Measurements from ENCODE around the gene GJC3.
"Not testable (repeated sequence)": the region's sequence is repeated elsewhere in the genome, so short reads cannot be mapped to it uniquely, and the experiment has no call there.

Gene GJC3

DNA sequence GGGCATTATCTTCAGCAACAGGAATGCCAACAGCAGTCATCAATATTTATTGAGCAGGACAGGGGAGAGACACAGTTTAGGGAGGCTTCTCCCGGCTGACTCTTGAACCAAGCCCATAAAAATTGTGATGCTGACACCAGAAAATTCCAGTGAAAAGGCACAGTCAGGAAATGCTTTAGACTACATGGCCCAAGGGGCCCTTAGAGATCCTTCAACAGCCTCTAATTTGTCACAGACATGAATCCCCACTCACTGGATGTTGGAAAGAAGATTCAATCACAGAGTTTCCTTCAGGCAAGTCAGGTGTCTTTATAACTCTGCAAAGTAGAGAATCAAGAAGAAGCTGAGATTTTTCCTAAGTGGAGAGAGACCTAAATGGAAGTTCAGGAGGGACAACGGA lies 1.2 kb downstream of the GJC3 start:
- no peak for DNase-seq

DNA sequence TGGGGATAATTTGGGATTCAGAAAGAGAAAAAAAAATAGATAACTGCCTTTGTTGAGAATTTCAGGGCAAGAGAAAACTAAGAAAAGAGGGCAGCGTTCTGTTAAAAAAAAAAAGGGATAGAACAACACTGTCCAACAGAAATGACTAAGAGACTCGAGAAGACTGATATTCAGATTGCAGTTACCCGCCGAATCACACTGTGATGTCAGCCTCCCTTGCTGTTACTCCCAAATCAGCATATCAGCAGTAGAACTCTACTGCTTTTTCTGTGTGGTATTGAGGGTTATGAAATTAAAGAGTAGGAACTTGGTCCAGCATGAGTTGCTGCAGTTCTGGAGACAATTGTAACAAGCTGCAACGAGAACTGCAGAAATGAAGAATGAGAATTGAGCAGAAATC lies 1.9 kb downstream of the GJC3 start:
- DNase-seq = no peak

- DNase-seq = no peak
Observed at GRCh38 chr7:99926321-99926720, 3.1 kb downstream of the GJC3 start.

DNA sequence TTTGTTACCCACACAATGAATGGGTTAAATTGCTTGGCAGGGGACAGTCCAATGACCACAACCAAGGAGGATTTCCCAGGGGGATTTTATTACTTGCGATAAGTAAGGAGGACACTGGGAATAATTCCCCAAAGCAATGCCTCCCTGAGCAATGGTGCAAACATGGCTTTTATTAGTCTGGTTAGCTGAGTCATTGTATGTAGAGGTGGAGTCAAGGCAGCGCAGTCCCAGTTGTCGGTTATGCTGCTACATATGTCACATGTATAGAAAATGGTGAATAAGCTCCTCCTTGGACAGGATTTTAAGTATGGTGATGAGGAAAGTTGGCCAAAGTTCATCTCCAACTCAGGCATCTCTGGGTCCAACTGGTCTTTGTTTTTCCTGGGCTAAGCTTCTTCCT lies 6.2 kb downstream of the GJC3 start:
- DNase-seq = no peak

GRCh38 chr7:99920149-99920548 lies 9.3 kb downstream of the GJC3 start:
- DNase-seq = no peak

- DNase-seq = no peak
Observed at GRCh38 chr7:99919814-99920112, 9.7 kb downstream of the GJC3 start.

DNA sequence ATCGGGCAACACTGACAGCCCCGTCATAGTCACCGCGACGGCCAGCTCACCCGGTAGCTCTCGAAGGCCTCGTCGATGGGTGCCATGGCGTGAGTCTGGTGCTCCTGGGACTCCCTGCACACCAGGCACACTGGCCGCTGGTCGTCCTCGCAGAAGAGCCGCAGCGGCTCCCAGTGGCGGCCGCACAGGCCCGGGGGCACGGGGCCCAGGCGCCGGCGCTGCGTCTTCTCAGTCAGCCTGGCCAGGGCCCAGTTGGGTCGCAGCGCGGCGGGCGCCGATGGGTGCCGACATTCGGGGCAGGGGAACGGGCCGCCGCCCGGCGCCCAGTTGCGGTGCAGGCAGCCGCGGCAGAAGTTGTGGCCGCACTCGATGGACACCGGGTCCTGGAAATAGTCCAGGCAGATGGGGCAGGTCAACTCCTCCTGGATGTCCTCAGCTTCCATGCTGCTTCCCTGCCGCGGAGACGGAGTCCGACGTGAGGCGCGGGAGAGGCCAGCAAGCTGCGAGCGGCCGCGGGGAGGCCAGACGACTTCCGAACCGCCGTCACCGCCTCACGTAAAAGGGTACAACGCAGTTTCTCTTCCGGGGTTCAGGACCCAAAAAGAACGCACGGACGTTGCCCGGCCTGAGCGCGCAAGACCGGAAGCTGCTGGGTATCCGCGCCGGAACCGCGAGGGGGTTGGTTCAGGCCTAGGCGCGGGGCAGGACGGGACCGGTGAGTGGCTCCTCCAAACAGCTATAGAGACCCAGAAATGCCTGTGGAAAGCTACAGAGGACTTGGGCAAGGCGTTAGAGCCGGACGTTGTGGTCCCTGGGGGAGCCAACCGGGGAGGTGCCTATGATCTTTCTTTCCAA lies 10.2 kb downstream of the GJC3 start, which contains the start of gene TRIM4:
Gene TRIM4 (minus strand): TSS at position 572 of the 855 bp plus-strand sequence. CDS start 129 bp downstream, at position 443.
- DNase-seq = peak; percentile 94

DNA sequence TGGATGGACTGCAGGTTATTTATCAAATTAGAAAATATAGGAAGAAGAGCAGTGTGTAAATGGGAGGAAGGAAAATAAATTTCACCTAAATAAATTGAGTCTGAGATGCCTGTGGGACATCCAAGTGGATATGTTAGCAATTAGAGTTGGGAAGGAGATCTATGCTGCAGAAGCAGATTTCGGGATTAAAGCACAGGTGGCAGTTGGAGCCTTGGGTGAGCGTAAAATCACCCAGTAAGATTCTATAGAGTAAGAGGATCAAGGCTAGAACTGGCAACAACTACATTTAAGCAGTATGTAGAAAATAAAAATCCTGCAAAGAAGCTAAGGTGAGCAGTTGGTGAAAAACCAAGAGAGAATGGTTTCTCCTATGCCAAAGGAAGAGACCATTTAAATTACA lies 18.4 kb downstream of the GJC3 start:
- no peak for DNase-seq

DNA sequence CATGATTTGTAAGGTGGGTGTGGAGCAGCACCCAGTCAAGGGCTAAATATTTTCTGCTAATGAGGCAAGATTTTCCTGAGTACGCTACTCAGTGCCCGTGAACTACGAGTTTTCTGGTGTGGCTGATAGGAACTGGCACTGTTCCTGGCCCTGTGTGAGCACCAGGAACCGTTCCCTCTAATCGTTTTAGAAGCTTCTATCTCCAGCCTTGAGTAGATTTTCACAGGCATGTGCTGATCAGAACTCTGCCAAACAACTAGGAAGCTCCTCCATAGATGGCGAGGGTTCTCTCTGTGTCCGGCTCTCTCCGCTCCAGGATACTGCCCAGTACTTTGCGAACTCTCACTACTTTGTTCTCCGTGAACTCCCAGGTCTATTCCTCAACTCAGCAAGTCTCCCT lies 27.8 kb downstream of the GJC3 start:
- no peak for DNase-seq

DNA sequence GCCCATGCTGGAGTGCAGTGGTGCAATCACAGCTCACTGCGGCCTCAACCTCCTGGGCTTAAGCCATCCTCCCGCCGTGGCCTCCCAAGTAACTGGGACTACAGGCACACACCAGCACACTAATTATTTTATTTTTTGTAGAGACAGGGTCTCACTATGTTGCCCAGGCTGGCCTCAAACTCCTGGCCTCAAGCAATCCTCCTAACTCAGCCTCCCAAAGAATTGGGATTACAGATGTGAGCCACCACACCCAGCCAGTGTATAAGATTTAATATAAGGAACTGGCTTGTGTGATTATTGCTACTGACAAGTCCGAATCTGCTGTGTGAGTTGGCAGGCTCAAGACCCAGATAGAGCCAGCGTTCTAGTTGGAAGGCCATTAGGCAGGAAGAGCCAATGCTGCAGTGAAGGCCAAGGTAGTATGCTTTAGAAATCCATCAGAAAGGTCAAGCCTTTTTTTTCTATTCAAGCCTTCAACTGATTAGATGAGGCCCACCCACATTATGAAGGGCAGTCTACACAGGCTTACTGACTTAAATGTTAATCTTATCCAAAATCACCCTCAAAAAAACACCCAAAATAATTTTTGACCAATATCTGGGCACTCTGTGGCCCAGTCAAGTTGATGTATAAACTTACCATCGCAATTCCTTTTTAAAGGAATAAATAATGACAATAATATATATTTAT lies 29.4 kb downstream of the GJC3 start:
- no peak for DNase-seq

GRCh38 chr7:99898836-99899235 lies 30.6 kb downstream of the GJC3 start:
- DNase-seq = no peak

DNA sequence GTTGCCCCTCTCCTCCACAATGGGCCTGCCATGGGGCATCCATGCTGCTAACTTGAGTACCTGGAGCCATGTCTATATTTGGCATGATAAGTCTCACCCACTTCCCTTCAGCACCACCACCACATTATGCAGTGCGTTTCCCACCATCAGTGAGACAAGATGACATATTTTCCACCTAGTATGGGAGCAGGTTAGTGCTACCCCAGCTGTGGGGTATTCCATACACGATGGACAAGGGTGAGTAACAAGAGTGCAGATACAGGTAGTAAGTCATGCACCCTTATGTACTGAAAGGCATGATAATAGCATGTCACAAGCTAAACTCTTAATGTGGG lies 31.4 kb downstream of the GJC3 start:
- DNase-seq = no peak

- no peak for DNase-seq
Observed at GRCh38 chr7:99897322-99898022, 31.9 kb downstream of the GJC3 start.

DNA sequence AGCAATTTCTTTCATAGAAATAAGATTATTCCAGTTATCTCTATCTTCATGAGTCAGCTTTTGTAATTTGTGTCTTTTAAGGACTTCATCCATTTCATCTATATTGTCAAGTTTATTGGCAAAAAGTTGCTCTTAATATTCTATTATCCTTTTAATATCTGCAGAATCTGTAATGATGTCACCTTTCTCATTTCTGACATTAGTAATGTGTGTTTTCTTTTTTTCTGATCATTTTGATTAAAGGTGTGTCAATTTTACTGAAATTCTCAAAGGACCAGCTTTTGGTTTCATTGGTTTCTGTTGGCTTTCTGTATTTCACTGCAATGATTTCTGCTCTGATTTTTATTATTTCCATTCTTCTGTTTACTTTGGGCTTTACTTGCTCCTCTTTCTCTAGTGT lies 34.7 kb downstream of the GJC3 start:
- DNase-seq = no peak

- no peak for DNase-seq
Observed at GRCh38 chr7:99893280-99893679, 36.1 kb downstream of the GJC3 start.

DNA sequence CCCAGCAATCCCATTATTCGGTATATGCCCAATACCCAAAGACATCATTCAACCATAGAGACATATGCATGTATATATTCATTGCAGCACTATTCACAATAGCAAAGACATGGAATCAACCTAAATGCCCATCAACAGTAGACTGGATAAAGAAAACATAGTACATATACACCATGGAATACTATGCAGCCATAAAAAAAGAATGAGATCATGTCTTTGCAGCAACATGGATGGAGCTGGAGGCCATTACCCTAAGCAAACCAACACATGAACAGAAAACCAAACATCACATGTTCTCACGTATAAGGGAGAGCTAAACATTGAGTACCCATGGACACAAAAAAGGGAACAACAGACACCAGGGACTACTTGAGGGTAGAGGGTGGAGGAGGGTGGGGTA lies 39.1 kb downstream of the GJC3 start:
- not testable (repeated sequence) for DNase-seq

- not testable (repeated sequence) for DNase-seq
Observed at GRCh38 chr7:99888366-99888765, 41.1 kb downstream of the GJC3 start.

DNA sequence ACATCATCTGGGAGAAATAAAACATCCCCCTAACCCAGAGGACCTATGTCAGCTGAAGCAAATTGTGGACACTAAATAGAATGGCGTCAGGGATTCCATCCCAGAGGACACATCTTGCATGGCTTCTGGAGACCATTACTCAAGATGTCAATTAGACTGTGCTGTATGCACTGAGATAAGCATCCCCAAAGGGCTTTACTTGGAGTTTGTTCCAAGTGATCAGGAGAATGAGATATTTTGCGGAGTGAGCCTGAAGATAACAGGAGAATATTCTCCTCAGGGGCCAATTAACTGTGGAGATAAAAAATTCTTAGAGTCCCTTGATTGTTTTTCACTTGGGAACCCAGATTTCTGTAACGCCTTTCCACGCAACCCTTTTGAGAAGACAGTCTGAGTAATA lies 48.0 kb downstream of the GJC3 start:
- DNase-seq = no peak

GRCh38 chr7:99876933-99877332 lies 52.5 kb downstream of the GJC3 start, which contains the start of gene OR2AE1:
Gene OR2AE1 (minus strand): TSS chr7:99877033. CDS start chr7:99877033, 0 bp downstream.
- DNase-seq = no peak

- no peak for DNase-seq
Observed at GRCh38 chr7:99876491-99876890, 52.9 kb downstream of the GJC3 start.

Measured in activated CD8-positive, alpha-beta memory T cell treated with anti-CD3 and anti-CD28 coated beads for 24 hours (primary cell).